K562 (cell line): ENCODE data around the gene UFSP2. TPM values are rescaled to one million over a fixed set of nuclear protein-coding genes. Genes with fewer than 3 reads are reported as not detected.

Experiments used
- ATF1 ChIP-seq, 2 experiments: fragments of 450-650 bp in 1 of 2; IDR thresholded peaks; 2 replicates each; pipeline ENCODE4 v1.6.1; 2016; ENCODE audit warnings: missing compliant biosample characterization in 1 of 2, missing genetic modification characterization in 1 of 2
- CHD7 ChIP-seq: fragments of 200-600 bp; sonication (generic); IDR thresholded peaks from one replicate; pipeline ENCODE4 v1.6.1; 2012; ENCODE audit warnings: mild to moderate bottlenecking, low read depth, low read length, inconsistent platforms
- E2F3 ChIP-seq: fragments of 250-450 bp; sonication (Bioruptor Pico); IDR thresholded peaks from 2 replicates; pipeline ENCODE4 v1.4.0; 2020; ENCODE audit warnings: mild to moderate bottlenecking
- HMG20A ChIP-seq: fragments of 450-650 bp; formaldehyde crosslinking; conservative IDR thresholded peaks from 2 replicates; pipeline ENCODE4 v1.4.0; 2020; ENCODE audit warnings: mild to moderate bottlenecking, mixed read lengths
- MIER1 ChIP-seq: fragments of 450-650 bp; IDR thresholded peaks from 2 replicates; pipeline ENCODE4 v1.6.1; 2016; ENCODE audit warnings: antibody characterized with exemption, mild to moderate bottlenecking, low read depth
- NR2F6 ChIP-seq: fragments of 450-650 bp; formaldehyde crosslinking; IDR thresholded peaks from 2 replicates; pipeline ENCODE4 v1.4.0; 2020; ENCODE audit warnings: mild to moderate bottlenecking
- NR4A1 ChIP-seq, 2 experiments: fragments of 250-450 bp in 1 of 2; fragments of 450-650 bp in 1 of 2; sonication (Bioruptor Pico) in 1 of 2; IDR thresholded peaks; 2 replicates each; pipeline versions ENCODE4 v1.4.0 to v1.6.1; 2016 to 2020; ENCODE audit warnings: mild to moderate bottlenecking in 2 of 2, missing compliant biosample characterization in 1 of 2, missing genetic modification characterization in 1 of 2, moderate library complexity in 1 of 2
- POLR3A ChIP-seq: IDR thresholded peaks from 2 replicates; pipeline ENCODE4 v1.6.1; 2011; ENCODE audit warnings: borderline replicate concordance, mild to moderate bottlenecking, moderate library complexity; ENCODE audit not compliant: insufficient read length, insufficient read depth; ENCODE audit errors: extremely low read depth
- TFAP4 ChIP-seq: sonication (generic); formaldehyde crosslinking; IDR thresholded peaks from 2 replicates; pipeline ENCODE4 v1.8.0; 2022; ENCODE audit warnings: missing genetic modification reagents, mild to moderate bottlenecking, moderate library complexity, borderline replicate concordance
- TSC22D4 ChIP-seq: fragments of 450-650 bp; IDR thresholded peaks from 2 replicates; pipeline ENCODE4 v1.6.1; 2016; ENCODE audit warnings: missing genetic modification characterization, missing biosample characterization, control low read depth
- ZNF408 ChIP-seq: fragments of 250-450 bp; sonication (Bioruptor Pico); IDR thresholded peaks from 2 replicates; pipeline ENCODE4 v1.4.0; 2020; ENCODE audit warnings: low read depth, mild to moderate bottlenecking, moderate library complexity
- polyA plus RNA-seq, 8 experiments: library from polyadenylated mRNA; depleted of rRNA in 4 of 8; stranded (reverse) in 5 of 8; unstranded in 3 of 8; fragments of >200 nt; fragmentation: Nextera tagmentation in 2 of 8; fragmentation: Illumina TruSeq in 1 of 8; extraction: Ambion mirVana in 2 of 8; extraction: Trizol in 1 of 8; gene quantifications; 2 replicates each; pipeline versions ENCODE4 v1.2.1 to v1.2.3, GENCODE V29; 2011 to 2014; ENCODE audit warnings: inconsistent platforms in 1 of 8, missing spikeins in 1 of 8
- total RNA-seq, 7 experiments: library from RNA; depleted of rRNA in 6 of 7; stranded (reverse); fragments of >200 nt in 6 of 7; fragmentation: Illumina TruSeq in 2 of 7; extraction: Trizol in 2 of 7; gene quantifications; 2 replicates each; pipeline versions ENCODE4 v1.2.1 to v1.2.3, GENCODE V29; 2011 to 2021; ENCODE audit warnings: low replicate concordance in 1 of 7

The UFSP2 gene
- total and polyA plus RNA-seq, 9 of the 15 experiments (the other 6 are each of a cell fraction or from before 2014, with no cell fraction given) = 20.1 to 55.8 (median 26.6) TPM

- TF ChIP-seq CHD7 (no peak), ATF1 (CRISPR knock-in tag; IDR thresholded peaks at IDR 0.05) (no peak), ATF1 (tag; IDR thresholded peaks at IDR 0.05) (peak; percentile 18; the same call in 1 of the 2 replicates), ZNF408 (CRISPR knock-in tag) (no peak), HMG20A (CRISPR knock-in tag) (no peak), TFAP4 (CRISPR knock-in tag) (peak; percentile 19; the same call in 1 of the 2 replicates), TSC22D4 (no peak), POLR3A (no peak), NR4A1 (CRISPR knock-in tag; IDR thresholded peaks at IDR 0.05) (no peak), NR4A1 (tag; IDR thresholded peaks at IDR 0.05) (no peak), E2F3 (no peak), MIER1 (no peak), NR2F6 (no peak)
Measured at GRCh38 chr4:185471235-185472102, 45.7 kb upstream of the UFSP2 start, which contains the start of gene CCDC110 (continued).
